ENCODE measurements around the gene VPS13A.

VPS13A gene

GRCh38 chr9:77177143-77177893 lies at the start of gene VPS13A:
TSS of gene VPS13A (plus strand) at chr9:77177534. CDS start at chr9:77177705, 171 bp downstream.
- H3K4me3 Mint-ChIP-seq, result peak within 1 kb of the TSS; percentile 94 to 97
- H3K27ac Mint-ChIP-seq, result peak within 1 kb of the TSS; percentile 91 to 92
- H3K27me3 Mint-ChIP-seq, result no peaks in the 10 kb centered on the region

GRCh38 chr9:77128125-77128789 lies 49.1 kb upstream of the VPS13A start:
- no peak overlapping the region for H3K27ac Mint-ChIP-seq
- DNase-seq (no peak), ATAC-seq (no peak)
- peaks cover 27% of the 10 kb centered on the region for H3K27me3 Mint-ChIP-seq
- H3K4me1 Mint-ChIP-seq, result no peaks in the 10 kb centered on the region
- H3K4me3 Mint-ChIP-seq, result no peak overlapping the region
- no peaks in the 10 kb centered on the region for H3K9me3 Mint-ChIP-seq

More at GRCh38 chr9:77177143-77177893, at the start of gene VPS13A:
- DNase-seq, result peak; percentile 93 to 94
- Mint-ChIP-seq H3K9me3 (no peaks in the 10 kb centered on the region), H3K4me1 (peaks cover 33% of the 10 kb centered on the region)
- ATAC-seq, result peak; percentile 92

- no peak overlapping the region for H3K4me3 Mint-ChIP-seq
These were observed 45.9 kb upstream of the VPS13A start for GRCh38 chr9:77131399-77131798.

GRCh38 chr9:77133011-77133410 lies 44.3 kb upstream of the VPS13A start:
- no peak overlapping the region for H3K4me3 Mint-ChIP-seq
- peaks cover 0 to 1% of the 10 kb centered on the region in 2 donors for H3K9me3 Mint-ChIP-seq
- H3K27ac Mint-ChIP-seq, result no peak overlapping the region
- DNase-seq (no peak), ATAC-seq (no peak)
- no peaks in the 10 kb centered on the region for H3K4me1 Mint-ChIP-seq
- peaks cover 35% of the 10 kb centered on the region for H3K27me3 Mint-ChIP-seq

More at GRCh38 chr9:77131399-77131798, 45.9 kb upstream of the VPS13A start:
- peaks cover 28% of the 10 kb centered on the region for H3K27me3 Mint-ChIP-seq
- no peak for ATAC-seq
- DNase-seq, result no peak
- H3K9me3 Mint-ChIP-seq, result no peaks in the 10 kb centered on the region
- no peaks in the 10 kb centered on the region for H3K4me1 Mint-ChIP-seq
- H3K27ac Mint-ChIP-seq, result no peak overlapping the region

GRCh38 chr9:77142366-77142765 lies 35.0 kb upstream of the VPS13A start:
- Mint-ChIP-seq H3K27ac (peak overlapping the region in 1 of 2 donors; percentile 9), H3K4me1 (no peaks in the 10 kb centered on the region), H3K9me3 (peaks cover 0 to 6% of the 10 kb centered on the region in 2 donors), H3K27me3 (peaks cover 13% of the 10 kb centered on the region), H3K4me3 (no peak overlapping the region)
- ATAC-seq, result no peak
- DNase-seq, result no peak

- peaks cover 5% of the 10 kb centered on the region for H3K27me3 Mint-ChIP-seq
- no peak overlapping the region for H3K27ac Mint-ChIP-seq
- H3K9me3 Mint-ChIP-seq, result no peaks in the 10 kb centered on the region
- no peak for ATAC-seq
- no peak for DNase-seq
- H3K4me3 Mint-ChIP-seq, result no peak overlapping the region
- H3K4me1 Mint-ChIP-seq, result no peaks in the 10 kb centered on the region
These were observed 27.5 kb upstream of the VPS13A start for GRCh38 chr9:77149879-77150278.

GRCh38 chr9:77152289-77152688 lies 25.0 kb upstream of the VPS13A start:
- H3K27ac Mint-ChIP-seq, result no peak overlapping the region
- no peak overlapping the region for H3K4me3 Mint-ChIP-seq
- peaks cover 5% of the 10 kb centered on the region for H3K27me3 Mint-ChIP-seq
- no peaks in the 10 kb centered on the region for H3K4me1 Mint-ChIP-seq
- no peaks in the 10 kb centered on the region for H3K9me3 Mint-ChIP-seq
- ATAC-seq (no peak), DNase-seq (no peak)

GRCh38 chr9:77156646-77157371 lies 20.5 kb upstream of the VPS13A start:
- Mint-ChIP-seq H3K4me3 (no peak overlapping the region), H3K4me1 (no peaks in the 10 kb centered on the region), H3K27me3 (peaks cover 16% of the 10 kb centered on the region), H3K27ac (no peak overlapping the region), H3K9me3 (no peaks in the 10 kb centered on the region)
- no peak for ATAC-seq
- DNase-seq, result no peak

- H3K9me3 Mint-ChIP-seq, result no peaks in the 10 kb centered on the region
- no peak for ATAC-seq
- no peak overlapping the region for H3K27ac Mint-ChIP-seq
- H3K4me3 Mint-ChIP-seq, result no peak overlapping the region
- DNase-seq, result no peak
- H3K4me1 Mint-ChIP-seq, result no peaks in the 10 kb centered on the region
- peaks cover 10% of the 10 kb centered on the region for H3K27me3 Mint-ChIP-seq
These were observed 18.4 kb upstream of the VPS13A start for GRCh38 chr9:77158772-77159513.

- no peak for ATAC-seq
- DNase-seq, result no peak
- Mint-ChIP-seq H3K4me3 (no peak overlapping the region), H3K27ac (no peak overlapping the region), H3K9me3 (no peaks in the 10 kb centered on the region), H3K4me1 (no peaks in the 10 kb centered on the region), H3K27me3 (peaks cover 10% of the 10 kb centered on the region)
These were observed 16.1 kb upstream of the VPS13A start for GRCh38 chr9:77161191-77161590.

- no peaks in the 10 kb centered on the region for H3K9me3 Mint-ChIP-seq
- no peak overlapping the region for H3K27ac Mint-ChIP-seq
- peaks cover 10% of the 10 kb centered on the region for H3K27me3 Mint-ChIP-seq
- ATAC-seq, result no peak
- no peaks in the 10 kb centered on the region for H3K4me1 Mint-ChIP-seq
- H3K4me3 Mint-ChIP-seq, result no peak overlapping the region
- no peak for DNase-seq
These were observed 15.4 kb upstream of the VPS13A start for GRCh38 chr9:77161966-77162365.

GRCh38 chr9:77162366-77162765 lies 15.0 kb upstream of the VPS13A start:
- H3K27me3 Mint-ChIP-seq, result peaks cover 10% of the 10 kb centered on the region
- DNase-seq (no peak), ATAC-seq (no peak)
- no peak overlapping the region for H3K27ac Mint-ChIP-seq
- no peaks in the 10 kb centered on the region for H3K4me1 Mint-ChIP-seq
- H3K9me3 Mint-ChIP-seq, result no peaks in the 10 kb centered on the region
- no peak overlapping the region for H3K4me3 Mint-ChIP-seq

- DNase-seq (no peak), ATAC-seq (no peak)
- H3K27me3 Mint-ChIP-seq, result peaks cover 10% of the 10 kb centered on the region
- no peak overlapping the region for H3K27ac Mint-ChIP-seq
- H3K4me3 Mint-ChIP-seq, result no peak overlapping the region
- H3K9me3 Mint-ChIP-seq, result no peaks in the 10 kb centered on the region
- no peaks in the 10 kb centered on the region for H3K4me1 Mint-ChIP-seq
These were observed 13.4 kb upstream of the VPS13A start for GRCh38 chr9:77163884-77164283.

GRCh38 chr9:77166193-77166592 lies 11.1 kb upstream of the VPS13A start:
- H3K4me1 Mint-ChIP-seq, result no peaks in the 10 kb centered on the region
- H3K27ac Mint-ChIP-seq, result no peak overlapping the region
- ATAC-seq (no peak), DNase-seq (no peak)
- no peaks in the 10 kb centered on the region for H3K9me3 Mint-ChIP-seq
- peaks cover 3% of the 10 kb centered on the region for H3K27me3 Mint-ChIP-seq
- no peak overlapping the region for H3K4me3 Mint-ChIP-seq

- ATAC-seq, result peak; percentile 53
- H3K27me3 Mint-ChIP-seq, result no peaks in the 10 kb centered on the region
- DNase-seq, result no peak
- H3K4me3 Mint-ChIP-seq, result no peak overlapping the region
- H3K4me1 Mint-ChIP-seq, result peaks cover 5% of the 10 kb centered on the region
- no peaks in the 10 kb centered on the region for H3K9me3 Mint-ChIP-seq
- H3K27ac Mint-ChIP-seq, result no peak overlapping the region
These were observed 6.2 kb upstream of the VPS13A start for GRCh38 chr9:77170991-77171699.
